ENCODE data around the gene TIGD1.

DNA sequence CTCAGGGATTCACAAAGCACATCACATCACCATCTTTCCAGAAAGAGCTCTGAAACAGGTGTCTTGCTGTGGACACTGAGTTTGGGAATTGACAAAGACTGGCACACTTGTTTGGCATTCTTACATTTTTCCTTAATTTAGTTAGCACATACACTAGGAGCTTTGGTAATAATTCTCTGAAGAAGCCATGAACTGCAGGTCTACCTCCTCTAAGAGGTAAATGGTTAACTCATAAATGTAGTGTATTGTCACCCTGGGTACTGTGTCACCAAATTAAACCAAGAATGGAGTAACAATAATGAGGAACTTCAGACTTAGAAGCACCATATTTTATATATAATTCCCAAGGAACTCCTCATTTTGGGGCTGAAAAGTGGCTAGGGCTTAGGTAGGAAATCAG is 22.7 kb upstream of the TIGD1 start:
- TF ChIP-seq CTCF (conservative IDR thresholded peaks at IDR 0.05; ENCODE audit: low read length): no peak
- TF ChIP-seq EZH2phosphoT487 (IDR thresholded peaks at IDR 0.05; ENCODE audit: borderline replicate concordance, low read depth, low read length): no peak
